ENCODE results near the gene TMEM247. TPM values are rescaled to one million over a fixed set of nuclear protein-coding genes. Genes with fewer than 3 reads are reported as not detected.

The TMEM247 gene
- total and polyA plus RNA-seq, 2 of the 8 experiments (the other 6 are each of a cell fraction or from before 2014, with no cell fraction given) = not detected

- no peak for TF ChIP-seq ATF2 (IDR thresholded peaks at IDR 0.05; ENCODE audit: low read length)
- TF ChIP-seq MAX (IDR thresholded peaks at IDR 0.05) = no peak
- TF ChIP-seq GABPA (IDR thresholded peaks at IDR 0.05; ENCODE audit: borderline replicate concordance, insufficient read depth, low read length) = no peak
- TF ChIP-seq EGR1 (IDR thresholded peaks at IDR 0.05; ENCODE audit: borderline replicate concordance, low read depth, low read length) = no peak
- TF ChIP-seq BACH1 (IDR thresholded peaks at IDR 0.05; ENCODE audit: low read length) = no peak
- no peak for TF ChIP-seq CHD1 (IDR thresholded peaks at IDR 0.05; ENCODE audit: low read depth, low read length)
- TF ChIP-seq RBBP5 (IDR thresholded peaks at IDR 0.05; ENCODE audit: borderline replicate concordance, low read depth, low read length) = no peak
- TF ChIP-seq SP2 (IDR thresholded peaks at IDR 0.05; ENCODE audit: low read length) = no peak
- TF ChIP-seq MAFK (IDR thresholded peaks at IDR 0.05; ENCODE audit: low read depth, low read length) = no peak
Measured at GRCh38 chr2:46449700-46450099, 29.7 kb upstream of the TMEM247 start (continued).

All from H1 (cell line).